Ecto neural progenitor cell (in vitro differentiated cells): ENCODE results near the gene CDC27.
"Not testable (repeated sequence)": the region's sequence is repeated elsewhere in the genome, so short reads cannot be mapped to it uniquely, and the experiment has no call there.

Experiments used
- DNase-seq: peaks from one replicate; pipeline ENCODE4 v3.0.0-alpha.2; 2018; ENCODE audit warnings: low spot score

The CDC27 gene, protein sequence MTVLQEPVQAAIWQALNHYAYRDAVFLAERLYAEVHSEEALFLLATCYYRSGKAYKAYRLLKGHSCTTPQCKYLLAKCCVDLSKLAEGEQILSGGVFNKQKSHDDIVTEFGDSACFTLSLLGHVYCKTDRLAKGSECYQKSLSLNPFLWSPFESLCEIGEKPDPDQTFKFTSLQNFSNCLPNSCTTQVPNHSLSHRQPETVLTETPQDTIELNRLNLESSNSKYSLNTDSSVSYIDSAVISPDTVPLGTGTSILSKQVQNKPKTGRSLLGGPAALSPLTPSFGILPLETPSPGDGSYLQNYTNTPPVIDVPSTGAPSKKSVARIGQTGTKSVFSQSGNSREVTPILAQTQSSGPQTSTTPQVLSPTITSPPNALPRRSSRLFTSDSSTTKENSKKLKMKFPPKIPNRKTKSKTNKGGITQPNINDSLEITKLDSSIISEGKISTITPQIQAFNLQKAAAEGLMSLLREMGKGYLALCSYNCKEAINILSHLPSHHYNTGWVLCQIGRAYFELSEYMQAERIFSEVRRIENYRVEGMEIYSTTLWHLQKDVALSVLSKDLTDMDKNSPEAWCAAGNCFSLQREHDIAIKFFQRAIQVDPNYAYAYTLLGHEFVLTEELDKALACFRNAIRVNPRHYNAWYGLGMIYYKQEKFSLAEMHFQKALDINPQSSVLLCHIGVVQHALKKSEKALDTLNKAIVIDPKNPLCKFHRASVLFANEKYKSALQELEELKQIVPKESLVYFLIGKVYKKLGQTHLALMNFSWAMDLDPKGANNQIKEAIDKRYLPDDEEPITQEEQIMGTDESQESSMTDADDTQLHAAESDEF

DNA sequence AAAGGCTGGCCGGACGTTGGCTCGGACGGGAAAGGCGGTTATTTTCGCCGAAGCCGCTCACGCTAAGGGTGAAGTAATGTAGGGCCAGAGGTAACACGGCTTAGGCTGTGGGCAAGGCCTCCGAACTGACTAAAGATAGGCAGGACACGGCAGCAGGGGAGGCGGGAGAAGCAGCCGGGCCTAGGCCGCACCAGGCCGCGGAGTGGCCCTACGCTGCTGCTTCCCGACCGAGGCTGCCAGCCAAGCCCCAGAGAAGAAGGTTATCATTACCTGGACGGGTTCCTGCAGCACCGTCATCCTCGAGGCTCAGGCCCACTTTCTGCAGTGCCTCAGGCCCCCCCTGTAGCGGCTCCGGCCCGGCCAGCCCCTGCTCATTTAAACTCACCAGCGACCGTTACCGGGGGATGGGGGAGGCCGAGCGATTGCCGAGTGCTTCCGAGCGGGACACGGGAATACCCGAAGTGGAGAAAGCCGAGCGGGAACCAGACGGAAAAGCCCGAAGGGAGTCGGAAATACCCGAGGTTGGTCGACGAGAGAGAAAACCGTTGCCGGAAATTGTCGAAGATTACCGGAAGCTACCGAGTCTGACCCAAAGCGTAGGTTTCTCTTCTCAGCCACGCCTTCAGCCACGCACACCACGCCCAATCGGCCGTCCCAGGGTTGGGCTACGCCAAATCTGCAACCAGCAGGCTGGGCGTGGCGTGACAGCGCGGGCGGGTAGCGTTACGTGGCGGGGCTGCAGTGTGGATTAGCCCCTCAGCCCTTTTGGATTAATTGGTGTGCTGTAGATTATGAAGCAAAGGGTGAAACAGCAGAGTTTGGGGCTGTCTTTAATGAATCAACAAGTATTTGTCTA, at the start of gene CDC27:
Gene CDC27, minus strand, starts transcription at position 420 of the 856 bp plus-strand sequence. Its CDS starts 123 bp downstream, at position 297.
- DNase-seq = peak; percentile 100

DNA sequence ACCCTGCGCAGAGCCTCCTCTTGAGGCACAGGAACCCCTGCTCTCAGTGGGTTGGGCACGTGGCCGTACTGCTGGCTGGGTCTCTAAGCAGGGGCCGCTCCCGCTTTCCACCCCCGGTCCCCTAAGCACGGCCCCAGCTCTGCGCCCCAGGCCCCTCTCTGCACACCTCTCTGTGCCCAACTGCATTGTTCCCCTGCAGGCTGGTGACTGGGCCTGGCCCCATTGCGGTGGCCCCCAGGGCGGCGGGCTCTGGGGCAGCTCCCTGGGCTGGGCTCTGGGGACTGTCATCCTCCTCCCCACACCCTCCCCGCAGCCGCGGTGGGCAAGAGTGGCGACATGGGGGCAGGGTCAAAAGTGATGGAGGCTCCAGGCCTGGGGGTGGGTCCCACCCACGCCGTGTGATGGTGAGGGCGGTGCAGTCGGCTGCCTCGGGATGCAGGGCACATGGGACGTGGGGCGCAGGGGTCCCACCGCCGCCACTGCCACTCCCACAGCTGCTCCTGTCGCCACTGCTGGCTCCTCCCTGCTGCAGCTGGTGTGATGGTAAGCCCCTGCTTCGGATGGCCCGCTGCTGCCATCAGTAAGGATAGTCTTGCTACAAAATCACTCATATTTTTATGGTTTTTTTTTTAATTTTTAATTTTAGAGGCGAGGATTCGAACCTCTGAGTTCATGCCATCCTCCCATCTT, 49.4 kb upstream of the CDC27 start:
- no peak for DNase-seq

- DNase-seq = no peak
Measured at GRCh38 chr17:47237841-47238240, 48.7 kb upstream of the CDC27 start.

- no peak for DNase-seq
Measured at GRCh38 chr17:47235923-47236322, 46.8 kb upstream of the CDC27 start.

GRCh38 chr17:47235506-47235905, 46.4 kb upstream of the CDC27 start:
- no peak for DNase-seq

DNA sequence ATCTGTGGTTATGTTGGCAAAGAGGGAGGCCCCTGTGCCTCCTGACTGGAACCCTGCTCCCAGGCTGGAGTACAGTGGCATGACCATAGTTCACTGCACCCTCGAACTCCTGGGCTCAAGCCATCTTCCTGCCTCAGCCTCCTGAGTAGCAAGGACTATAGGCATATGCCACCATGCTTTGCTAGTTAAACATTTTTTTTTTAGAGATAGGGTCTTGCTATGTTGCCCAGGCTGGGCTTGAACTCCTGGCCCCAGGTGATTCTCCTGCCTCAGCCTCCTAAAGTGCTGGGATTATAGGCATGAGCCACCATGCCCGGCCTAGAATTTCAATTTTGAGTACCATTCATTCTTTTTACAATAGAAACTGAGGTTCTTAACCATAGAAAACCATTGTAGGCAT, 43.4 kb upstream of the CDC27 start:
- no peak for DNase-seq

DNA sequence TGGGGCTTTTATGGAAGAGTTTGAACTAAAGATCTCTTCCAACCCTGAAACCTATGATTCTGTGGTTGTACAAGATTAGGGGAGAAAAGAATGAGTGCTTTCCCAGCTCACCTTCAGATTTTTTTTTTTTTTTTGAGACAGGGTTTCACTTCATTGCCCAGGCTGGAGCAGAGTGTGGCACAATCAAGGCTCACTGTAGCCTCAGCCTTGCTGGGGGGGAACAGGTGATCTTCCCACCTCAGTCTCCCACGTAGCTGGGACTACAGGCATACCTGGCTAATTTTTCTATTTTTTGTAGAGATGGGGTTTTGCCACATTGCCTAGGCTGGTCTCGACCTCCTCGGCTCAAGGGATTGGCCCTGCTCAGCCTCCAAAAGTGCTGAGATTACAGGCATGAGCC, 42.8 kb upstream of the CDC27 start:
- no peak for DNase-seq

- DNase-seq = no peak
Measured at GRCh38 chr17:47231334-47231733, 42.2 kb upstream of the CDC27 start.

GRCh38 chr17:47230864-47231263, 41.8 kb upstream of the CDC27 start:
- no peak for DNase-seq

DNA sequence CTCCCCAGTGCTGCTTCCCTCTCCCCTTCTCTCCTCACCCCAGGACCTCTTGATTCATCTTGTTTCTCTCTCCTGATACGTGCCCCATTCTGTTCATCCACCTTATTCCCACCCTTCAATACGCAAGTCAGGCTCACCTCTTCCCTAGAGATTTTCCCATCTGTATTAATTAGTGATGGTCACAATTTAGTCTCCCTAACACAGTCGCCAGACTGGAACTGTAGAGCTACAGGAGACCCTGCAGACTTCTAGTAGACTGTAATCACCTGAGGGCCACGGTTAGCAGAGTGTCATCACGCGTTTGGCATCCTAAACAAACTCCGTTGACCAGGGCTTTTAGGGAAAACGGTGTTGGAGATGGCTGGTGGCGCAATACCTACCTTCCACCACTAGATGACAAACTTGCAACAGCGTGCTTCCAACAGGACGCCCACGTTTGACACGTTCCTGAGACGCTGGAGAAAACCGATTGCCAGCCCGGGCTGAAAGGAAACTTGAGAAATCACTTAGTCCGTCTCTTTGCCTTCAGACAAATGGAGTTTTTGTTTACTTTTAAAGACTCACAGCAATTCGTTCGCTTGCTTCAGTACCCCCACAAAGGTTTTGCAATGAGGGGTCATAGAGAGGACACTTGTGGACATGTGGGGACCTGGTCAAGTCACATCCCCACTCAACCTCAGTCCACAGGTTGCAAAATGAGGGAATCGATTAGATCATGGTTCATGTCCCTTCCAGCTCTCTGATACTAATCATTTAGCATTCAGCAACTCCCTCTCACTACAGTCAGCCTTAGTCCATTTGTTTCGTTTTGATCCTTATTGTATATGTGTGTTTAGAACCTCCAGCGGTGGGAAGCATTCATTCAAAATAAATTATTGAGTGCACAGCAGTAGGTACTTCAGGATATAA, 40.7 kb upstream of the CDC27 start:
- peak; percentile 87 for DNase-seq

- DNase-seq = no peak
Measured at GRCh38 chr17:47227862-47228261, 38.8 kb upstream of the CDC27 start.

GRCh38 chr17:47225911-47226688, 37.0 kb upstream of the CDC27 start:
- DNase-seq = no peak

- DNase-seq = no peak
Measured at GRCh38 chr17:47225436-47225858, 36.4 kb upstream of the CDC27 start.

- DNase-seq = no peak
Measured at GRCh38 chr17:47224966-47225365, 35.9 kb upstream of the CDC27 start.

DNA sequence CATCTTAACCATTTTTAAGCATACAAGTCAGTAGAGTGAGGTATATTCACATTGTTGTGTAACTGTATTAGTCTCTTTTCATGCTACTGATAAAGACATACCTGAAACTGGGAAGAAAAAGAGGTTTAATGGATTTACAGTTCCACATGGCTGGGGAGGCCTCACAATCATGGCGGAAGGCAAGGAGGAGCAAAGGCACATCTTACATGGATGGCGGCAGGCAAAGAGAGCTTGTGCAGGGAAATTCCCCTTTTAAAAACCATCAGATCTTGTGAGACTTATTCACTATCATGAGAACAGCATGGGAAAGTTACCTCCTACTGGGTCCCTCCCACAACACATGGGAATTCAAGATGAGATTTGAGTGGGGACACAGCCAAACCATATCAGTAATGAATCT, 35.0 kb upstream of the CDC27 start:
- not testable (repeated sequence) for DNase-seq

DNA sequence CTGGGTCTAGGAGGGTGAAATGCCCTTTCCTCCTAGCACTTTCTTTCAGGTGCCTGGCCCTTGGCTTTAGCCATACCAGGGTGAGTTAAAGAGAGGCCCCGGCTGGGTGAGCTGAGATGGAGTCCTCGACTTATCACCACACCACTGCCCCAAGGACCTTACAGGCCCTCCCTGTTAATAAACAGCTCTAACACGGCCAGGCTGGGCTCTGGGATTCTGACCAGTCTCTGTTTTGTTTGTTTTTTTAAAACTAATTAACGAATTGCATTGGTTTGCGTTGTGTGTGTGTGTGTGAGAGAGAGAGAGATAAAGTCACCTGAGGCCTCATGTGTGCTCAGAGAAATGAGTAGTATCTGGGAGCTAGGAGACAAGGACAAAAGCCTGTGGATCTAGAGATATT, 34.4 kb upstream of the CDC27 start:
- no peak for DNase-seq

DNA sequence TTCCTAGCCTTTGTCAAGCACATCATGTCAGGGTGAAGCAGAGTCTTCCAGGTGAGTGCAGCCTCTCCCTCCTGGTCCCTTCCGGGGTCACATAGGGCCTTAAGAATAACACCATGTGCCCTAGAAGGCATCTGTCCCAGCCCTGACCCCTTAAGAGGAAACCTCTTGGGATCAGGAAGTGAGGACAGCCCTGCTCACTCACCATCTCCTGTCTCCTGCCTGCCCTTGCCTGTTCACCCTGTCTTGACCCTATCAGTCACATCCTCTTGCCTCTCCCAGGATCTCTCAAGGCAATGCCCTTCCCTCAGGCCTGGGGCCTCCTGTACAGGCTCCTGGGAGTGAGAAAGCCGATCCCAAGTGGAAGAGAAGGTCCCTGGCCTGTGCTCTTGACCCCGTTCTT, 33.9 kb upstream of the CDC27 start:
- DNase-seq = no peak

- no peak for DNase-seq
Measured at GRCh38 chr17:47222047-47222446, 33.0 kb upstream of the CDC27 start.

DNA sequence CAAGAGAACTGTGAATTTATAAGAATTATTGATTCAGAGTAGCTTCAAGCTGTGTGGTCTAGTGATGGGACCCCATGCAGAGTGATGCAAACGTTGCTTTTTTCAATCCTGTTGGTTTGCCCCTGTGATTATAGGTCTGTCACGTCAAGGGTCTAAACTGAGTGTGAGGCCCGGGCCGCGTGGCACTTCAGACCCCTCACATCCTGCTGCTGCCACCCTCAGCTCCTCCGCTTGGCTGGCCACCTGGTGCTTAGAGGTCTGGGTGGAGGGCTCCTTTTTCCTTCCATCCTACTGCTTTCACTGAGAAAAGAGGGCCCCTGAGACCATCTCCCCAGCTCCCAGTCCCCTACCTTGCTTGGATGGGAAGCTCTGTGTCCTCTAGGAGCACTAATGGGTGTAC, 32.1 kb upstream of the CDC27 start:
- DNase-seq = no peak

GRCh38 chr17:47220531-47220999, 31.5 kb upstream of the CDC27 start:
- no peak for DNase-seq
